B cell (primary cell): ENCODE results near the gene WDR45.

ENCODE experiments used
- CTCF ChIP-seq: fragments of 200-600 bp; IDR thresholded peaks from one replicate; pipeline ENCODE4 v1.8.0; 2022; ENCODE audit warnings: antibody characterized with exemption, mild to moderate bottlenecking
- EZH2 ChIP-seq: IDR thresholded peaks from 2 replicates; pipeline ENCODE4 v1.6.1; 2012; ENCODE audit warnings: borderline replicate concordance, low read depth, mild to moderate bottlenecking, moderate library complexity, low read length; ENCODE audit not compliant: insufficient read depth, poor library complexity, severe bottlenecking

- no peak for TF ChIP-seq CTCF
- TF ChIP-seq EZH2 = no peak
Observed at GRCh38 chrX:49042581-49043219, 37.0 kb downstream of the WDR45 start.
